ENCODE results near the gene HTRA3. TPM values are rescaled to one million over a fixed set of nuclear protein-coding genes. Genes with fewer than 3 reads are reported as not detected.

Gene HTRA3
- total and polyA plus RNA-seq, 2 of the 8 experiments (the other 6 are each of a cell fraction or from before 2014, with no cell fraction given) = 3.2 to 5.8 TPM

GRCh38 chr4:8289956-8290700 is 20.6 kb downstream of the HTRA3 start (continued):
- no peak for TF ChIP-seq KDM1A (IDR thresholded peaks at IDR 0.05; ENCODE audit: borderline replicate concordance, low read length)
- TF ChIP-seq CHD2 (IDR thresholded peaks at IDR 0.05; ENCODE audit: low read length) = no peak

All from H1 (cell line).